Stomach (tissue), 9 donors: ENCODE data around the gene ATXN3. TPM values are rescaled to one million over a fixed set of nuclear protein-coding genes. Genes with fewer than 3 reads are reported as not detected.

Source experiments
- DNase-seq, 2 donors: peaks; one replicate each; pipeline versions ENCODE4 v3.0.0 to v3.0.0-alpha.2; 2013 to 2019
- H3K27ac ChIP-seq, 5 donors: fragments of 200-600 bp in 4 of 5; sonication (generic) in 4 of 5; one replicate each; pipeline ENCODE4 v1.5.1; 2013 to 2019; ENCODE audit warnings: mild to moderate bottlenecking in 1 of 5, moderate library complexity in 1 of 5
- H3K27me3 ChIP-seq, 3 donors: fragments of 200-600 bp; sonication (generic); one replicate each; pipeline ENCODE4 v1.5.1; 2017 to 2019; ENCODE audit warnings: mixed run types in 1 of 3
- H3K36me3 ChIP-seq, 4 donors: fragments of 200-600 bp; sonication (generic); 1 replicate in 3 of 4; 2 replicates in 1 of 4; pipeline ENCODE4 v1.5.1; 2016 to 2019
- H3K4me1 ChIP-seq, 4 donors: fragments of 200-600 bp; sonication (generic); one replicate each; pipeline ENCODE4 v1.5.1; 2016 to 2019
- H3K4me3 ChIP-seq, 4 donors: fragments of 200-600 bp; sonication (generic) in 3 of 4; one replicate each; pipeline ENCODE4 v1.5.1; 2016 to 2019; ENCODE audit warnings: mild to moderate bottlenecking in 1 of 4
- H3K9me3 ChIP-seq, 4 donors: fragments of 200-600 bp; sonication (generic); one replicate each; pipeline ENCODE4 v1.5.1; 2016 to 2019
- CTCF ChIP-seq, 7 experiments: fragments of 450-650 bp in 4 of 7; fragments of 200-600 bp in 3 of 7; sonication (generic) in 3 of 7; IDR thresholded peaks; one replicate each; pipeline ENCODE4 v1.5.1; 2016 to 2019; ENCODE audit warnings: antibody characterized with exemption in 7 of 7, control low read depth in 2 of 7, mild to moderate bottlenecking in 1 of 7
- EP300 ChIP-seq: sonication (generic); formaldehyde crosslinking; IDR thresholded peaks from one replicate; pipeline ENCODE4 v1.6.1; 2017; ENCODE audit warnings: antibody characterized with exemption
- POLR2A ChIP-seq, 4 donors: fragments of 450-650 bp; IDR thresholded peaks; one replicate each; pipeline ENCODE4 v1.6.1; 2016; ENCODE audit warnings: antibody characterized with exemption in 4 of 4, control low read depth in 2 of 4, mild to moderate bottlenecking in 1 of 4, moderate library complexity in 1 of 4
- POLR2AphosphoS5 ChIP-seq, 3 donors: sonication (generic); formaldehyde crosslinking; IDR thresholded peaks; one replicate each; pipeline ENCODE4 v1.6.1; 2016; ENCODE audit warnings: antibody characterized with exemption in 3 of 3
- WGBS, 5 donors: extraction: QIAGEN DNeasy Blood & Tissue Kit in 3 of 5; methylation state at CpG; one replicate each; pipeline versions ENCODE4 v1.1.5 to v1.1.7; 2013 to 2018; 5-methylcytosine and 5-hydroxymethylcytosine counted together
- intact Hi-C: fragments of 100-400 bp; cut with DNase I; formaldehyde crosslinking; loops from one replicate; pipeline ENCODE4 v1.15.1; 2023; ENCODE audit warnings: low total_unique reads
- polyA plus RNA-seq, 3 donors: library from polyadenylated mRNA; stranded (reverse); fragments of 200-250 nt; gene quantifications; one replicate each; pipeline ENCODE4 v1.2.3, GENCODE V29; 2013
- total RNA-seq, 5 donors: library from RNA; depleted of rRNA; stranded (reverse); fragments of >200 nt; gene quantifications; one replicate each; pipeline versions ENCODE4 v1.1.0 to v1.2.3, GENCODE V29; 2014 to 2016
- donor health status: healthy with polysubstance abuse.
- donor health status: Bipolar disorder and iron deficiency.
- donor health status: healthy.

ATXN3 gene
- total and polyA plus RNA-seq, 8 donors, result 4.5 to 229 (median 27.0) TPM

- Histone ChIP-seq H3K36me3 (peaks cover 13 to 87% (median 82%) of the 10 kb centered on the region in 4 donors), H3K27ac (no peak overlapping the region), H3K27me3 (no peaks in the 10 kb centered on the region), H3K4me1 (peaks cover 0 to 21% (median 9%) of the 10 kb centered on the region in 4 donors), H3K4me3 (no peak overlapping the region), H3K9me3 (no peaks in the 10 kb centered on the region)
- no peak for DNase-seq
- WGBS, 5 donors, result 88 to 91% (median 90%) methylated on average over 21 of the region's 21 CpGs
- TF ChIP-seq POLR2AphosphoS5 (IDR thresholded peaks at IDR 0.05), result no peak
- TF ChIP-seq POLR2A (IDR thresholded peaks at IDR 0.05), result no peak
- no peak for TF ChIP-seq EP300
- TF ChIP-seq CTCF (IDR thresholded peaks at IDR 0.05), result no peak
- intact Hi-C loops, result no loop called here
Measured at GRCh38 chr14:92026548-92027190, 79.7 kb downstream of the ATXN3 start.

GRCh38 chr14:92022036-92022435, 84.3 kb downstream of the ATXN3 start:
- Histone ChIP-seq H3K4me3 (no peak overlapping the region), H3K27ac (peak overlapping the region in 1 of 5 donors; percentile 22), H3K27me3 (no peaks in the 10 kb centered on the region), H3K9me3 (no peaks in the 10 kb centered on the region), H3K4me1 (peaks cover 0 to 19% (median 6%) of the 10 kb centered on the region in 4 donors), H3K36me3 (peaks cover 7 to 77% (median 75%) of the 10 kb centered on the region in 4 donors)
- intact Hi-C loops, result no loop called here
- no peak for DNase-seq
- 27 to 58% (median 28%) methylated on average over 1 of the region's 1 CpG for WGBS, 5 donors
- TF ChIP-seq POLR2A (IDR thresholded peaks at IDR 0.05) (no peak), POLR2AphosphoS5 (IDR thresholded peaks at IDR 0.05) (no peak), EP300 (no peak), CTCF (IDR thresholded peaks at IDR 0.05) (no peak)

- WGBS, 5 donors, result 88 to 92% (median 88%) methylated on average over 3 of the region's 3 CpGs
- Histone ChIP-seq H3K36me3 (peaks cover 12 to 77% (median 75%) of the 10 kb centered on the region in 4 donors), H3K4me1 (peaks cover 0 to 19% (median 6%) of the 10 kb centered on the region in 4 donors), H3K27ac (peak overlapping the region in 1 of 5 donors; percentile 22), H3K4me3 (no peak overlapping the region), H3K9me3 (no peaks in the 10 kb centered on the region), H3K27me3 (no peaks in the 10 kb centered on the region)
- no peak for TF ChIP-seq EP300
- DNase-seq, result no peak
- intact Hi-C loops, result no loop called here
Measured at GRCh38 chr14:92021523-92021922, 84.9 kb downstream of the ATXN3 start.

GRCh38 chr14:92014040-92014439, 92.3 kb downstream of the ATXN3 start:
- intact Hi-C loops, result no loop called here
- no peak for DNase-seq
- H3K27ac ChIP-seq, result no peak overlapping the region
- no peaks in the 10 kb centered on the region for H3K9me3 ChIP-seq
- TF ChIP-seq POLR2A (IDR thresholded peaks at IDR 0.05) (no peak), CTCF (IDR thresholded peaks at IDR 0.05) (no peak), POLR2AphosphoS5 (IDR thresholded peaks at IDR 0.05) (no peak), EP300 (no peak)
- no peak overlapping the region for H3K4me3 ChIP-seq
- H3K4me1 ChIP-seq, result peaks cover 0 to 20% (median 9%) of the 10 kb centered on the region in 4 donors
- no peaks in the 10 kb centered on the region for H3K27me3 ChIP-seq
- peaks cover 30 to 92% (median 80%) of the 10 kb centered on the region in 4 donors for H3K36me3 ChIP-seq

GRCh38 chr14:92012121-92012748, 94.1 kb downstream of the ATXN3 start:
- TF ChIP-seq POLR2AphosphoS5 (IDR thresholded peaks at IDR 0.05), result peak in 2 of 3 donors; percentile 10 to 40
- TF ChIP-seq EP300, result no peak
- 31 to 49% (median 42%) methylated on average over 4 of the region's 4 CpGs for WGBS, 5 donors
- peaks cover 32 to 97% (median 89%) of the 10 kb centered on the region in 4 donors for H3K36me3 ChIP-seq

More at GRCh38 chr14:92012121-92012748, 94.1 kb downstream of the ATXN3 start:
- intact Hi-C loops, result no loop called here
- Histone ChIP-seq H3K4me1 (peaks cover 0 to 20% (median 9%) of the 10 kb centered on the region in 4 donors), H3K9me3 (no peaks in the 10 kb centered on the region), H3K27me3 (no peaks in the 10 kb centered on the region), H3K27ac (peak overlapping the region in 4 of 5 donors; percentile 18 to 46 (median 30)), H3K4me3 (no peak overlapping the region)
- peak in 1 of 2 donors; percentile 12 for DNase-seq
